OCI-LY7 (cell line): ENCODE data around the gene KCNJ9. TPM values are rescaled to one million over a fixed set of nuclear protein-coding genes. Genes with fewer than 3 reads are reported as not detected.

Experiments
- BruUV-seq: library from RNA; stranded (reverse); fragments of 400-500 nt; replicated peaks from 2 replicates; lab custom pipeline; 2021; lab: Mats Ljungman, UMichigan
- CTCF ChIA-PET: fragments of 300-600 bp; sonication (Branson Sonifier 250); formaldehyde crosslinking; loops from one replicate; lab custom pipeline; 2022; ENCODE audit warnings: antibody characterized with exemption; ENCODE audit not compliant: unreplicated experiment; lab: Charles Lee
- POLR2A ChIA-PET: fragments of 300-600 bp; sonication (Branson Sonifier 250); formaldehyde crosslinking; loops from one replicate; lab custom pipeline; 2022; ENCODE audit warnings: antibody characterized with exemption; lab: Charles Lee
- DNase-seq: peaks from one replicate; pipeline ENCODE4 v3.0.0-alpha.2; 2015; ENCODE audit warnings: low spot score
- H2AFZ ChIP-seq: fragments of 200-600 bp; sonication (generic), shearing (Covaris generic); 2 replicates; pipeline ENCODE4 v1.6.1; 2014; ENCODE audit warnings: mild to moderate bottlenecking, antibody characterized with exemption, low read length, moderate library complexity
- H3K27ac ChIP-seq: fragments of 200-600 bp; sonication (generic); 2 replicates; pipeline ENCODE4 v1.5.1; 2014; ENCODE audit warnings: mixed run types, low read depth, mild to moderate bottlenecking, moderate library complexity, low read length, inconsistent platforms; ENCODE audit not compliant: poor library complexity, severe bottlenecking
- H3K36me3 ChIP-seq: fragments of 200-600 bp; sonication (generic); 2 replicates; pipeline ENCODE4 v1.6.1; 2014; ENCODE audit warnings: mild to moderate bottlenecking, antibody characterized with exemption, low read length, moderate library complexity, mixed read lengths; ENCODE audit not compliant: insufficient read depth
- H3K4me1 ChIP-seq: fragments of 200-600 bp; sonication (generic); 2 replicates; pipeline ENCODE4 v1.5.1; 2014; ENCODE audit warnings: mild to moderate bottlenecking, low read length; ENCODE audit not compliant: insufficient read depth, poor library complexity, severe bottlenecking
- H3K4me2 ChIP-seq: fragments of 200-600 bp; sonication (generic); 2 replicates; pipeline ENCODE4 v1.6.1; 2014; ENCODE audit warnings: mild to moderate bottlenecking, low read length
- H3K4me3 ChIP-seq: fragments of 200-600 bp; sonication (generic); 2 replicates; pipeline ENCODE4 v1.5.1; 2014; ENCODE audit warnings: mild to moderate bottlenecking, low read depth, low read length; ENCODE audit not compliant: poor library complexity, severe bottlenecking
- H3K79me2 ChIP-seq: fragments of 200-600 bp; sonication (generic); 2 replicates; pipeline ENCODE4 v1.6.1; 2016; ENCODE audit warnings: low read depth, mild to moderate bottlenecking, low read length, moderate library complexity, mixed read lengths; ENCODE audit not compliant: insufficient read depth
- H3K9me2 ChIP-seq: fragments of 200-600 bp; sonication (generic); 2 replicates; pipeline ENCODE4 v1.6.1; 2016; ENCODE audit warnings: mild to moderate bottlenecking, low read length, mixed read lengths; ENCODE audit not compliant: insufficient read depth
- H3K9me3 ChIP-seq: fragments of 200-600 bp; sonication (generic); 2 replicates; pipeline ENCODE4 v1.6.1; 2014; ENCODE audit warnings: mild to moderate bottlenecking, mixed run types, low read length, mixed read lengths
- H4K20me1 ChIP-seq: fragments of 200-600 bp; sonication (generic); 2 replicates; pipeline ENCODE4 v1.6.1; 2014; ENCODE audit warnings: mild to moderate bottlenecking, antibody characterized with exemption, low read length, moderate library complexity, mixed read lengths; ENCODE audit not compliant: insufficient read depth
- CTCF ChIP-seq: fragments of 200-600 bp; sonication (generic); conservative IDR thresholded peaks from 2 replicates; pipeline ENCODE4 v1.5.1; 2014; ENCODE audit warnings: mild to moderate bottlenecking, antibody characterized with exemption, low read length, moderate library complexity, mixed read lengths
- EZH2phosphoT487 ChIP-seq: fragments of 200-600 bp; sonication (generic); IDR thresholded peaks from 2 replicates; pipeline ENCODE4 v1.6.1; 2018; ENCODE audit warnings: low read depth, borderline replicate concordance, mild to moderate bottlenecking, mixed run types, antibody characterized with exemption, low read length, moderate library complexity, mixed read lengths
- intact Hi-C: fragments of 100-400 bp; cut with micrococcal nuclease; formaldehyde crosslinking; loops from one replicate; pipeline ENCODE4 v1.10.0; 2022; ENCODE audit not compliant: unreplicated experiment
- total RNA-seq, 2 experiments: library from RNA; depleted of rRNA in 1 of 2; stranded (reverse); fragments of >200 nt in 1 of 2; shearing (Covaris generic) in 1 of 2; gene quantifications; 2 replicates each; pipeline ENCODE4 v1.2.3, GENCODE V29; 2014 to 2022

Gene KCNJ9
- total RNA-seq, 2 experiments from 2014 or later: not detected

GRCh38 chr1:160104486-160104885, 23.1 kb downstream of the KCNJ9 start:
- H3K9me2 ChIP-seq: no peaks in the 10 kb centered on the region
- H3K27ac ChIP-seq: no peak overlapping the region
- no TSS peak for BruUV-seq
- intact Hi-C loops: no loop called here
- ChIA-PET POLR2A (interaction anchor here (0.6 kb wide), 2 partner anchors 47 to 568 kb away, joined by 3 to 4 read pairs; partner anchors contain the start of gene ATP1A4), CTCF (interaction anchor here (2.2 kb wide), 1 partner anchor 187 kb away, joined by 8 read pairs; no protein-coding TSS in a partner anchor)
- no peak overlapping the region for H3K4me2 ChIP-seq
- no peaks in the 10 kb centered on the region for H3K79me2 ChIP-seq
- no peaks in the 10 kb centered on the region for H3K36me3 ChIP-seq
- DNase-seq: no peak
- H3K9me3 ChIP-seq: no peaks in the 10 kb centered on the region
- TF ChIP-seq CTCF (no peak), EZH2phosphoT487 (no peak)
- peaks cover 24% of the 10 kb centered on the region for H3K4me1 ChIP-seq
- no peaks in the 10 kb centered on the region for H4K20me1 ChIP-seq
- H3K4me3 ChIP-seq: no peak overlapping the region
- no peak overlapping the region; the same call in 1 of the 2 replicates for H2AFZ ChIP-seq

- no peaks in the 10 kb centered on the region for H3K9me3 ChIP-seq
- no peak for DNase-seq
- BruUV-seq: no TSS peak
- ChIA-PET CTCF (interaction anchor here (0.9 to 2.2 kb wide), 2 partner anchors 156 to 186 kb away, joined by 4 to 8 read pairs; no protein-coding TSS in a partner anchor), POLR2A (interaction anchor here (0.7 to 0.8 kb wide), 2 partner anchors 39 to 93 kb away, joined by 3 to 5 read pairs; no protein-coding TSS in a partner anchor)
- no peaks in the 10 kb centered on the region for H3K36me3 ChIP-seq
- no peaks in the 10 kb centered on the region for H3K9me2 ChIP-seq
- H3K4me1 ChIP-seq: peaks cover 17% of the 10 kb centered on the region
- no peaks in the 10 kb centered on the region for H3K79me2 ChIP-seq
- H4K20me1 ChIP-seq: no peaks in the 10 kb centered on the region
- no peak overlapping the region for H2AFZ ChIP-seq
- H3K4me2 ChIP-seq: no peak overlapping the region
- H3K27ac ChIP-seq: no peak overlapping the region
- no peak for TF ChIP-seq EZH2phosphoT487
- TF ChIP-seq CTCF: no peak
- H3K4me3 ChIP-seq: no peak overlapping the region
- intact Hi-C loops: no loop called here
Observed at GRCh38 chr1:160105155-160105554, 23.8 kb downstream of the KCNJ9 start.

GRCh38 chr1:160107512-160107911, 26.2 kb downstream of the KCNJ9 start:
- intact Hi-C loops: no loop called here
- H3K4me1 ChIP-seq: peaks cover 4% of the 10 kb centered on the region

More at GRCh38 chr1:160107512-160107911, 26.2 kb downstream of the KCNJ9 start:
- Histone ChIP-seq H3K36me3 (no peaks in the 10 kb centered on the region), H3K79me2 (no peaks in the 10 kb centered on the region), H3K9me3 (no peaks in the 10 kb centered on the region), H3K4me3 (no peak overlapping the region), H3K4me2 (no peak overlapping the region), H2AFZ (no peak overlapping the region), H3K27ac (no peak overlapping the region), H3K9me2 (no peaks in the 10 kb centered on the region), H4K20me1 (no peaks in the 10 kb centered on the region)
- ChIA-PET CTCF (interaction anchor here (0.5 to 0.8 kb wide), 2 partner anchors 22 to 499 kb away, joined by 3 read pairs; no protein-coding TSS in a partner anchor), POLR2A (interaction anchor here (0.9 kb wide), 1 partner anchor 178 kb away, joined by 4 read pairs; the partner anchor contains the start of gene PEX19)
- TF ChIP-seq CTCF: no peak
- no peak for TF ChIP-seq EZH2phosphoT487
- no TSS peak for BruUV-seq
- DNase-seq: no peak
